Measurements from ENCODE around the gene CCDC12. TPM values are rescaled to one million over a fixed set of nuclear protein-coding genes. Genes with fewer than 3 reads are reported as not detected.

CCDC12 gene
- total and polyA plus RNA-seq, 7 donors: 33.1 to 80.9 (median 41.0) TPM

- Histone ChIP-seq H3K36me3 (no peaks in the 10 kb centered on the region), H3K27me3 (no peaks in the 10 kb centered on the region), H3K9me3 (no peaks in the 10 kb centered on the region), H3K4me1 (peaks cover 0 to 13% (median 9%) of the 10 kb centered on the region in 4 donors), H3K4me3 (no peak overlapping the region), H3K27ac (no peak overlapping the region)
- peak; percentile 52 for DNase-seq
- WGBS, 2 donors: 85 to 89% methylated on average over 11 of the region's 11 CpGs
- intact Hi-C loops (cut with DNase I): no loop called here
- TF ChIP-seq POLR2A (IDR thresholded peaks at IDR 0.05): no peak
- TF ChIP-seq POLR2AphosphoS5 (IDR thresholded peaks at IDR 0.05): no peak
- no peak for TF ChIP-seq EP300 (IDR thresholded peaks at IDR 0.05)
- TF ChIP-seq, protein P1, sequence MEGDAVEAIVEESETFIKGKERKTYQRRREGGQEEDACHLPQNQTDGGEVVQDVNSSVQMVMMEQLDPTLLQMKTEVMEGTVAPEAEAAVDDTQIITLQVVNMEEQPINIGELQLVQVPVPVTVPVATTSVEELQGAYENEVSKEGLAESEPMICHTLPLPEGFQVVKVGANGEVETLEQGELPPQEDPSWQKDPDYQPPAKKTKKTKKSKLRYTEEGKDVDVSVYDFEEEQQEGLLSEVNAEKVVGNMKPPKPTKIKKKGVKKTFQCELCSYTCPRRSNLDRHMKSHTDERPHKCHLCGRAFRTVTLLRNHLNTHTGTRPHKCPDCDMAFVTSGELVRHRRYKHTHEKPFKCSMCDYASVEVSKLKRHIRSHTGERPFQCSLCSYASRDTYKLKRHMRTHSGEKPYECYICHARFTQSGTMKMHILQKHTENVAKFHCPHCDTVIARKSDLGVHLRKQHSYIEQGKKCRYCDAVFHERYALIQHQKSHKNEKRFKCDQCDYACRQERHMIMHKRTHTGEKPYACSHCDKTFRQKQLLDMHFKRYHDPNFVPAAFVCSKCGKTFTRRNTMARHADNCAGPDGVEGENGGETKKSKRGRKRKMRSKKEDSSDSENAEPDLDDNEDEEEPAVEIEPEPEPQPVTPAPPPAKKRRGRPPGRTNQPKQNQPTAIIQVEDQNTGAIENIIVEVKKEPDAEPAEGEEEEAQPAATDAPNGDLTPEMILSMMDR (IDR thresholded peaks at IDR 0.05): no peak
These were observed 70.7 kb downstream of the CCDC12 start for GRCh38 chr3:46905661-46906451.

DNA sequence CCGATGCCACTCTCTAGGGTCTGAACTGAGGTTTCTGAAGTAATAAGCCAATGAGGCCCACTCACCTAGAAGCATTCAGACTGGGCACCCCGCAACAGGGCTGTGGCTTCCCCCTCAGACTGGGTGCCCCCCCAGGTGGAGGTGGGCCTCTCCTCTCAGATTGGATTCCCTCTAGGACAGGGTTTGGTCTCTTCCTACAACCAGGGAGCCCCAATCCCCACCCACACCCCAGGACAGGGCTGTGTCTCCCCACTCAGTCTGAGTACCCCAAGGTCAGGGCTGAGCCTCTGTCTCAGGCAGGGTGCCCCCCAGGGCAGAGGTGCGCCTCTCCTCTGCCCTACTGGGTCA is 71.4 kb downstream of the CCDC12 start:
- H3K36me3 ChIP-seq: no peaks in the 10 kb centered on the region
- TF ChIP-seq, protein P1 (IDR thresholded peaks at IDR 0.05): no peak
- peaks cover 0 to 13% (median 9%) of the 10 kb centered on the region in 4 donors for H3K4me1 ChIP-seq
- H3K27me3 ChIP-seq: no peaks in the 10 kb centered on the region
- WGBS, 2 donors: 91 to 94% methylated on average over 3 of the region's 3 CpGs
- peak; percentile 50 for DNase-seq
- no peaks in the 10 kb centered on the region for H3K9me3 ChIP-seq
- H3K4me3 ChIP-seq: no peak overlapping the region
- intact Hi-C loops (cut with DNase I): no loop called here
- no peak overlapping the region for H3K27ac ChIP-seq

DNA sequence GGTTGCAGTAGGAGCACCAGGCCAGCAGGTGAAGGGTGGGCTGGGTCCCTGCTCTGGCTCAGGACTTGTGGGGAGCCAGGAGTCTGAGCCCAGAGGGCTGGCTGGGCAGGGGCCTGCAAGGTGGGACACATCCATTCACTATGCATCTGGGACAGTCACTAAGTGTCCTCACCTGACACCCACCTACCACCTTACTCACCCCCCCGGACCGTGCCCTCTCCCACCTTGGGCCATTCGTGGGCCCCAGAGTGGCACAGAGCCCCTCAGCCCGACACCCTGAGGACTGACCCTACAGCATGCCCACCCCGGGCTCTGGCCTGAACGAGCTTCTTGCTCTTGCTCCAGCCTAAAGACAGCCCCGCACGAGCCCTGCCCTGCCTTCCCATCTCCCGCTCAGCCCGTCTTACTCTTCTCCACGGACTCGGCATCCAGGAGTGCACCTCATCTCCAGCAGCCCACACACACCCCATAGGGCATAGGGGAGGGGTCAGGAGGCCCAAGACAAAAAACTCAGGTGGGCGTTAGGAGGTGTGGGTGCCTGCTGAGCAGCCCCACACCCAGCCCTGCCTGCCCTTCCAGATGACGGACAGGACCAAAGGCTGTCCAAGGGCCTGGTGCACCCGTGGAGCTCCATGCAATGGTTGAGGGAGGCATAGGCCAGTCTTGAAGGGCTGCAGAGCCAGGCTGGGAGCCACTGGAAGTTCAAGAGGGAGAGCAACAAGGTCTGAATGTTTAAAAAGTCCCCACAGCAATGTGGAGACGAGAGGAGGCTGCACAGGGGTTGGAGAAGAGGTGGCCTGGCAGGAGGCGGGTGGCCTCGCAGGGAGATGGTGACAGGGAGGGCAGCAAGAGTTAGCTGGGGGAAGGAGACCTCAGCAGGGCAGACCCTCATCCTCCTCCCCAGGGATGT is 72.0 kb downstream of the CCDC12 start:
- WGBS, 2 donors: 85 to 88% methylated on average over 18 of the region's 18 CpGs
- DNase-seq: peak; percentile 62

GRCh38 chr3:46903341-46904302 is 72.9 kb downstream of the CCDC12 start:
- DNase-seq: peak; percentile 61
- Histone ChIP-seq H3K4me3 (no peak overlapping the region), H3K27ac (no peak overlapping the region), H3K4me1 (peaks cover 0 to 8% (median 6%) of the 10 kb centered on the region in 4 donors), H3K36me3 (no peaks in the 10 kb centered on the region), H3K9me3 (no peaks in the 10 kb centered on the region), H3K27me3 (peaks cover 4 to 15% (median 6%) of the 10 kb centered on the region in 3 donors)
- intact Hi-C loops (cut with DNase I): no loop called here
- TF ChIP-seq, protein P1 (IDR thresholded peaks at IDR 0.05): no peak
- no peak for TF ChIP-seq POLR2AphosphoS5 (IDR thresholded peaks at IDR 0.05)
- no peak for TF ChIP-seq POLR2A (IDR thresholded peaks at IDR 0.05)
- no peak for TF ChIP-seq EP300 (IDR thresholded peaks at IDR 0.05)
- WGBS, 2 donors: 82% methylated on average over 21 of the region's 21 CpGs

More for the DNA sequence above, 72.0 kb downstream of the CCDC12 start:
- no peak overlapping the region for H3K4me3 ChIP-seq
- H3K27ac ChIP-seq: no peak overlapping the region
- peaks cover 0 to 10% (median 7%) of the 10 kb centered on the region in 4 donors for H3K4me1 ChIP-seq
- TF ChIP-seq, protein P1 (IDR thresholded peaks at IDR 0.05): no peak
- TF ChIP-seq POLR2AphosphoS5 (IDR thresholded peaks at IDR 0.05) (no peak), POLR2A (IDR thresholded peaks at IDR 0.05) (no peak), EP300 (IDR thresholded peaks at IDR 0.05) (no peak)
- H3K36me3 ChIP-seq: no peaks in the 10 kb centered on the region
- H3K27me3 ChIP-seq: peaks cover 0 to 6% (median 0%) of the 10 kb centered on the region in 3 donors
- no peaks in the 10 kb centered on the region for H3K9me3 ChIP-seq
- intact Hi-C loops (cut with DNase I): no loop called here

Data from sigmoid colon (tissue), 7 donors.